ENCODE measurements around the gene KCNQ1.

KCNQ1 gene

DNA sequence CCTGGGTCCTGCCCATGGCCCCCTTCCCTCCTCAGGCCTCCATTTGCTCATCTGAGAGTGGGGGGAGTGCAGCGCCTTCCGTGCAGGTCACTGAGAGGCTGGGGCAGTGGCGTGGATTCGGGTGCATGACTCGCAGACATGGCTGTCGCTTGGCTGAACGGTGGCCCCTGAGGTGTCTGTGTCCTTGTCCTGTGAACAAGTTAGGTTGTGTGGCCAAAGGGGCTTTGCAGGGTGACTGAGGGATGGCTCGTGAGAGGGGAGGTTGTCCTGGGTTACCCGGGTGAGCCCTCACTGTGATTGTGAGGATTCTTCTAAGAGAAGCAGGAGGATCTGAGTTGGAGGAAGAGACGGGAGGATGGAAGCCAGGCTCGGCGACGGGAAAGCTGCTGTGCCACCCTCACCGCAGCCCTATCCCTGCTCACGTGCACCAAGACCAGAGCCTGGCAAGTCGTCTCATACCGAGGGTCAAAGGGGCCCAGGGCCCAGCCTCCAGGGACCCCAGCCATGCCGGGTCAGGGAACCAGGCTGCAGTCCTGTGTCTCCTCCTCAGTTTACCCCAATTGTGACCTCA lies 79.1 kb downstream of the KCNQ1 start:
- WGBS, 2 experiments (ENCODE audit: insufficient coverage in 2 of 2) = 72 to 91% methylated on average over 17 of the region's 18 CpGs
- H3K36me3 ChIP-seq (ENCODE audit: control insufficient read depth, insufficient read depth, low read length) = no peaks in the 10 kb centered on the region
- H3K4me1 ChIP-seq (ENCODE audit: control insufficient read depth, insufficient read depth, low read length, poor library complexity, severe bottlenecking) = no peaks in the 10 kb centered on the region
- no peak overlapping the region for H3K27ac ChIP-seq (ENCODE audit: low read depth, low read length, severe bottlenecking)
- no peak overlapping the region for H3K4me3 ChIP-seq (ENCODE audit: extremely low read depth, insufficient read depth, low read length, poor library complexity, severe bottlenecking)
- H3K9me3 ChIP-seq (ENCODE audit: control insufficient read depth, low read length) = no peaks in the 10 kb centered on the region

DNA sequence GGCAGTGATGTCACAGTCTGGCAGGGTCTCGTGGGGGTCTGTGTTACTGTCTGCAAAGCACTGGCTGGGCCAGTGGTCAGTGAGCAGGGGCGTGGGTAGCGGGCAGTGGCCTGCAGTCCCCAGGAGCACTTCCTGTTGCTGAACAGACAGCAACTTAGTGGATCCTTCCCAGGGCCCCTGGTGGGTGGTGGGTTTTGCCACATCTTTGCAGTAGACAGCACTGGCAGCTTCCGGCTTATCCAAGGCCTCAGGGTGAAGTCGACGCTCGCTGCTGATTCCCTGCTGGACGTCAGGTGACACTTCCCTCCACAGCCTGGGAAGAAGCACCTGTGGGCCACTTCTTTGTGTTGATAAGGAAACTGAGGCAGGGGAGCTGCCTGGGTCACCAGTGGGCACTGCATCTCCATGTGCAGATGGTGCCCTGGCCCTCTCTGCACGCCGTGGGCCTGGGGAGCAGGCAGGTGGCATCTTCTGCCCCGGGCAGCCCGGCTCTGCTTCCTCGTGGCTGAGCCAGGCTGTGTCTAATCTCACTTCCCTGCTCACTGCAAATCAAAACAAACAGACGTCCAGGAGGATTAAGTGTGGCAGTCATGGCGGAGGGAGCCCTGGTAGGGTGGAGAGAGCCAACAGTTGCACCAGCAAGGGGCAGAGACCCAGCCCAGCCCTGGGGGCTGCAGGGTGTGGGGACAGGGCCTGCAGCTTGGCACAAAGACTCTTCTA lies 79.8 kb downstream of the KCNQ1 start:
- Histone ChIP-seq H3K4me1 (ENCODE audit: control insufficient read depth, insufficient read depth, low read length, poor library complexity, severe bottlenecking) (no peaks in the 10 kb centered on the region), H3K36me3 (ENCODE audit: control insufficient read depth, insufficient read depth, low read length) (no peaks in the 10 kb centered on the region), H3K9me3 (ENCODE audit: control insufficient read depth, low read length) (no peaks in the 10 kb centered on the region), H3K27ac (ENCODE audit: low read depth, low read length, severe bottlenecking) (no peak overlapping the region), H3K4me3 (ENCODE audit: extremely low read depth, insufficient read depth, low read length, poor library complexity, severe bottlenecking) (no peak overlapping the region)
- WGBS, 2 experiments (ENCODE audit: insufficient coverage in 2 of 2) = 77 to 83% methylated on average over 7 to 12 of the region's 15 CpGs

DNA sequence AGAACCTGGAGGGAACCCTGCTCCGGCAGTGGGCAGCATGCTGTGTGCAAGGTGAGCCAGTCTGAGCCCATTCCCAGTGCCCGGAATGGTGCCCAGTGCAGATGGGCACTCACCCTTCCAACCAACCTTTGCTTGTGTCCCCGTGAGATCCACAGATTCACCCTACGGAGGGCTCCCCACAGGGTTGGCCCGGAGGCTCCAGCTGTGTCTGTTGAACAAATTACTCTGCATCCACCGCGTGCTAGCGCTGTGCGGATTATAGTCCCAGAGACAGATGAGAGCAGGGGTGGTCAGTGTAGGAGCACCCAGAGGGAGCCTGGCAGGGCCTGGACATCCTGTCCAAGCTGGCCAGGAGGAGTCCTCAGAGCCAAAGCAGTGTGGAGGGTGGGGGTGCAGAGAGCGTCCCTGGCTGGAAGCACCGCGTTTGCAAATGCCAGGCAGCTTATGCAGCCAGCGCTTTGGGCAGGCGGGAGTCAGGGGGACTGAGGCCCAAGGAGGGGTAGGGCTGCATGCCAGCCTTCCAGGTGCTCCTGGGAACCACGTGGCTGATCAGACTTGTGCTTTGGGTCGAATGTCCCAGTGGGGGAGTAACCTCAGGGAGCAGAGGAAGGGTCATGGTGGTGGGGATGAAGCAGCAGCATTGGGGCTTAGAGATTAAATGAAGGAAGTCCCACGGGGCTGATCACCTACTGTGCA lies 80.5 kb downstream of the KCNQ1 start:
- no peaks in the 10 kb centered on the region for H3K9me3 ChIP-seq (ENCODE audit: control insufficient read depth, low read length)
- 85 to 90% methylated on average over 11 to 17 of the region's 17 CpGs for WGBS, 2 experiments (ENCODE audit: insufficient coverage in 2 of 2)
- no peak overlapping the region for H3K27ac ChIP-seq (ENCODE audit: low read depth, low read length, severe bottlenecking)

DNA sequence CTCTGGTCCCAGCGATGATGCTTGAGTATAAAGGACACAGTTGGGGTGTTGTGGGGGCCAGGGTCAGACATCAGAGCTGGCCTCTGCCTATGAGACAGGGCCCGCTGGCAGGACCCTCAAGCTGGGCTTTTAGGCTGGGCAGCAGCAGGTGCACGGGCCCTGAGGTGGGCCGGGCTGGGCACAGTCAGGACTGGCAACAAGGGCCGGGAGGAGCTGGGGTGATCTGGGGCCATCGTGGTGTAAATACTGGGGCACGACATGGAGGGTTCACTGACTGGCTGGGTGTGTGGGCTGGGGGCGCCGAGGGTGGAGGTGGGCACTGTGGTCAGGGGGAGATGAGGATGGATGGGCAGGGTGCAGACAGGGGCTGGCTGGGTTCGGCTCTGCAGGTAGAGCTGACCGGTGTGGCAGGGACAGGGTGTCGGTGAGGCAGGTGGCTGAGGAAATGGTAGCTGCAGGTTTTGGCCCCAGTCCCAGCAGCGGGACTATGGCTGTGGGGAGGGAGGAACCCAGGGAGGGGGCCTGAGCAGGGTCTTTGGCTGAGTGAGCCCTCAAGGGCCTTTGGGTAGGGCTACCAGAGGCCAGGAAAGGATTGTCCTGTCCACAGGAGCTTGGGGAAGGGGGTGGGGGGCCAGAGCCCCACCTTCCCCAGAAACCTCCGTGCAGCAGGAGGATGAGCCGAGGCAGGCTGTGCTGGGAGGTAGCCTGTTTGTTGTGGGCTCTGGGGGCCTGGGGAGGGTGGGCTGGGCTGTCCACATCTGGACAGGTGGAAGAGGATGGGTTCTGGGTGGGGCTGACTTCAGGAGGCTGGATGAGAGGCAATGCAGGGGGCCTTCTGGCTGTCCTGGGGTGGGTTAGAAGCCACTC lies 81.4 kb downstream of the KCNQ1 start:
- Histone ChIP-seq H3K4me3 (ENCODE audit: extremely low read depth, insufficient read depth, low read length, poor library complexity, severe bottlenecking) (no peak overlapping the region), H3K4me1 (ENCODE audit: control insufficient read depth, insufficient read depth, low read length, poor library complexity, severe bottlenecking) (no peaks in the 10 kb centered on the region), H3K9me3 (ENCODE audit: control insufficient read depth, low read length) (no peaks in the 10 kb centered on the region), H3K27ac (ENCODE audit: low read depth, low read length, severe bottlenecking) (no peak overlapping the region), H3K36me3 (ENCODE audit: control insufficient read depth, insufficient read depth, low read length) (no peaks in the 10 kb centered on the region)
- 86 to 90% methylated on average over 13 of the region's 15 CpGs for WGBS, 2 experiments (ENCODE audit: insufficient coverage in 2 of 2)

More for the DNA sequence above, 80.5 kb downstream of the KCNQ1 start:
- Histone ChIP-seq H3K4me3 (ENCODE audit: extremely low read depth, insufficient read depth, low read length, poor library complexity, severe bottlenecking) (no peak overlapping the region), H3K36me3 (ENCODE audit: control insufficient read depth, insufficient read depth, low read length) (no peaks in the 10 kb centered on the region), H3K4me1 (ENCODE audit: control insufficient read depth, insufficient read depth, low read length, poor library complexity, severe bottlenecking) (no peaks in the 10 kb centered on the region)

GRCh38 chr11:2526808-2527381 lies 82.1 kb downstream of the KCNQ1 start:
- no peak overlapping the region for H3K4me3 ChIP-seq (ENCODE audit: extremely low read depth, insufficient read depth, low read length, poor library complexity, severe bottlenecking)
- H3K27ac ChIP-seq (ENCODE audit: low read depth, low read length, severe bottlenecking) = no peak overlapping the region
- whole genome bisulfite sequencing, 2 experiments (ENCODE audit: insufficient coverage in 2 of 2) = 66 to 68% methylated on average over 17 to 24 of the region's 25 CpGs
- H3K9me3 ChIP-seq (ENCODE audit: control insufficient read depth, low read length) = no peaks in the 10 kb centered on the region
- no peaks in the 10 kb centered on the region for H3K36me3 ChIP-seq (ENCODE audit: control insufficient read depth, insufficient read depth, low read length)
- no peaks in the 10 kb centered on the region for H3K4me1 ChIP-seq (ENCODE audit: control insufficient read depth, insufficient read depth, low read length, poor library complexity, severe bottlenecking)

DNA sequence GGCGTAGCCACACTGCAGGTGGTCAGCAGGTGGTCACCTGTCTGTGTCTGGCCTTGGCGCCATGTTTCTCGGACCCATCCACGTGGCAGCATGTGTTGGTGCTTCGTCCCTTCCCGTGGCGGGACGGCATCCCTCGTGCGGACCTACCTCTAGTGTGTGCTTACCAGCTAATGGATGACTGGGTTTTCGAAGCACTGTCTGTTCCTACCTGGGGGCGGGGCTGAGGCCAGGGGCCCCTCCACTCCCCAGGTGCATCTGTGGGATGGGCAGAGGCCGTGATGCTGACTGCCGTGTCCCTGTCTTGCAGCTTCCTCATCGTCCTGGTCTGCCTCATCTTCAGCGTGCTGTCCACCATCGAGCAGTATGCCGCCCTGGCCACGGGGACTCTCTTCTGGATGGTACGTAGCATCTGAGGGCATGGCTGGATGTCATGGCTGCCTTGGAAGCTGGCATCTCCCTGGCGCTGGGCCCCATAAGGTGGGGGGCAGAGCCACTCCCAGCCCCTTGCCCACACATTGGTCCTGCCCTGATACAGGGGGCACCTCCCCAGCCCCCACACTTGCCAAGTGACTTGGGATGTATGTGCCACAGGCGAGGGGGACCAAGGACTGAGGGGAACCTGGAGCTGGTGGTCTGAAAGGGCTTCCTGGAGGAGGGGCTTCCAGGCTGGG lies 82.9 kb downstream of the KCNQ1 start:
- Histone ChIP-seq H3K36me3 (ENCODE audit: control insufficient read depth, insufficient read depth, low read length) (no peaks in the 10 kb centered on the region), H3K4me3 (ENCODE audit: extremely low read depth, insufficient read depth, low read length, poor library complexity, severe bottlenecking) (no peak overlapping the region), H3K4me1 (ENCODE audit: control insufficient read depth, insufficient read depth, low read length, poor library complexity, severe bottlenecking) (no peaks in the 10 kb centered on the region), H3K27ac (ENCODE audit: low read depth, low read length, severe bottlenecking) (no peak overlapping the region), H3K9me3 (ENCODE audit: control insufficient read depth, low read length) (no peaks in the 10 kb centered on the region)
- WGBS, 2 experiments (ENCODE audit: insufficient coverage in 2 of 2) = 93 to 94% methylated on average over 20 of the region's 22 CpGs

DNA sequence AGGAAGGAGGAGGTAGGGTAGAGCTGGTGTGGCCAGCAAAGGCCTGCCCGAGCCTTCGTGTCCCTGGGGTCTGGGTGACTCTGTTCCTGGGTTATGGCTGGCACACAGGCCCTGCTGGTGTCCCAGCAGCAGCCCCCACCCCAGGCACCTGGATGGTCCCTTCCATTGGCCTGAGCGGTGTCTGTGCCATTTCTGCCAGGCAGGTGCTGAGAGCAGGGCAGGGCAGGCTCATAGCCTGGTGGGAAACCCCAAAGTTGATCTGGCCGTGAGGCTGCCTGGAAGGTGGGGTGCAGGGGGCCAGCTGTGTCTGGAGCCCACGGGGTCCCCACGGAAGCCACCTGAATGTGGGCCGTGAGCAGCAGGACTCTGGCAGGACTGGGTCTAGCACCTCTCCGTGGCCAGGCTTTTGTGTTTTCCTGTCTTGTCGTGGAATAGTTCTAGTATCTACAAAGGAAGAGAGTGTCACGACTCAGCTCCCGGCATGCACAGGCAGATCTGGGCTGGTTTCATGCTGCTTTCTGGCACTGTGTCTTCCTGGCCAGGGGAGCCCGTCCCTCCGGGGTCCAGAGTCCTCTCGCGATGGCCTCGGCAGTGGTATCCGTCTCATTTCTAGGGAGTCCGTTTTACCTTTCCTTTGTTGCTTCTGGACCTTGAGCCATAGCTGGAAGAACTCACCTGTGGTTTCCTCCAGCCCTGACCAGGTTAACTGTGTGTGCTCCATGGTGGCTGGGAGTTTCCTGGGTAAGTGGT lies 83.7 kb downstream of the KCNQ1 start:
- Histone ChIP-seq H3K4me1 (ENCODE audit: control insufficient read depth, insufficient read depth, low read length, poor library complexity, severe bottlenecking) (peaks cover 4% of the 10 kb centered on the region), H3K36me3 (ENCODE audit: control insufficient read depth, insufficient read depth, low read length) (no peaks in the 10 kb centered on the region), H3K4me3 (ENCODE audit: extremely low read depth, insufficient read depth, low read length, poor library complexity, severe bottlenecking) (no peak overlapping the region), H3K27ac (ENCODE audit: low read depth, low read length, severe bottlenecking) (no peak overlapping the region), H3K9me3 (ENCODE audit: control insufficient read depth, low read length) (no peaks in the 10 kb centered on the region)
- WGBS, 2 experiments (ENCODE audit: insufficient coverage in 2 of 2) = 85 to 86% methylated on average over 18 of the region's 18 CpGs

DNA sequence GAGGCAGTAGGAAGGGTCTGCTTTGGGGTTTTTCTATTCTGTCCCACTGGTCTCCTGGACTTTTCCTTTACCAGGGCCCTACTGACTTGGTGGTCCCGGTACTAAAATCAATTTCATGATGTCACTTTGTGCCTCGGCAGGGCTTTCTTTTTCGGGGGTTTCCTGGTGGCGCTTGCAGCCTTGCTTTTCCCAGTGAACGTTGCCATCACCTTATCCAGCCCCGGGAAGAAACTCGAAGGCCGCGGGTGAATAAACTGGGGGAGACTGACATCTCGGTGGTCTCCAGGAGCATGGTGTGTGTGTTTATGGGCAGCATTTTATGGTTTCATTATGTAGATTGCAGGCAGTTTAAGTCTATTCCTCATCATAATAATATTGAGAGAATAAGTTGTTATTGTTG lies 84.4 kb downstream of the KCNQ1 start:
- no peak overlapping the region for H3K27ac ChIP-seq (ENCODE audit: low read depth, low read length, severe bottlenecking)
- no peak overlapping the region for H3K4me3 ChIP-seq (ENCODE audit: extremely low read depth, insufficient read depth, low read length, poor library complexity, severe bottlenecking)
- no peaks in the 10 kb centered on the region for H3K9me3 ChIP-seq (ENCODE audit: control insufficient read depth, low read length)
- WGBS, 2 experiments (ENCODE audit: insufficient coverage in 2 of 2) = 95 to 96% methylated on average over 5 to 10 of the region's 10 CpGs
- H3K36me3 ChIP-seq (ENCODE audit: control insufficient read depth, insufficient read depth, low read length) = no peaks in the 10 kb centered on the region
- H3K4me1 ChIP-seq (ENCODE audit: control insufficient read depth, insufficient read depth, low read length, poor library complexity, severe bottlenecking) = peaks cover 7% of the 10 kb centered on the region

DNA sequence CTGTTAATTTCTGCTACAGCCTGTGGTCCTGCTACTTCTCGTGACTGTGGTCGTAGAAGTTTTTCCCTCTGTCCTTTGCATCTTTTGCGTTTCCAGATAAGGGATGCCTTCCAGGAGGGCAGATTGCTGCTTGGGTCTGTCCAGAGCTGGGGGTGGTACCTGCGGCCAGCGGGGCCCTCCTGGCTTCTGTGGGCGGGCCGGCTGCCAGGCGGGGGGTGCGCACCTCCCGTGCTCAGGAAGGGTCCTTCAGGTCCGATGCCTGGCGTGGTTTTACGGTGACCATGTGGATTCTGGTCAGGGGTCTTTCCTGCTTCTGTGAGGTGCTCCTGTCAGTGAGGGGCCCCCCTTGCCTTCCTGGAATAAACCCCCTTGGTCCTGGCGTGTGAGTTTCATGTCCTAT lies 84.8 kb downstream of the KCNQ1 start:
- Histone ChIP-seq H3K36me3 (ENCODE audit: control insufficient read depth, insufficient read depth, low read length) (no peaks in the 10 kb centered on the region), H3K4me1 (ENCODE audit: control insufficient read depth, insufficient read depth, low read length, poor library complexity, severe bottlenecking) (peaks cover 12% of the 10 kb centered on the region), H3K27ac (ENCODE audit: low read depth, low read length, severe bottlenecking) (no peak overlapping the region), H3K9me3 (ENCODE audit: control insufficient read depth, low read length) (no peaks in the 10 kb centered on the region), H3K4me3 (ENCODE audit: extremely low read depth, insufficient read depth, low read length, poor library complexity, severe bottlenecking) (no peak overlapping the region)
- whole genome bisulfite sequencing, 2 experiments (ENCODE audit: insufficient coverage in 2 of 2) = 90 to 97% methylated on average over 13 to 14 of the region's 14 CpGs

All from mesodermal cell (in vitro differentiated cells).